GM23338 (cell line): Measurements from ENCODE around the gene XPNPEP1. TPM values are rescaled to one million over a fixed set of nuclear protein-coding genes. Genes with fewer than 3 reads are reported as not detected.
A peak's percentile ranks its signal among the peaks of the same experiment; 100 is the strongest.

Source experiments
- ATAC-seq: fragments of 200-7000 bp; cut with Tn5 transposase; 3 replicates; pipeline ENCODE4 v1.9.1; 2020
- DNase-seq: peaks from one replicate; pipeline ENCODE4 v3.0.0-alpha.2; 2015; ENCODE audit warnings: low spot score
- H2AFZ ChIP-seq: fragments of 200-600 bp; sonication (generic); 2 replicates; pipeline ENCODE4 v1.8.0; 2016; ENCODE audit warnings: antibody characterized with exemption, mild to moderate bottlenecking, moderate library complexity
- H3F3A ChIP-seq: fragments of 200-600 bp; sonication (generic); replicated peaks from 2 replicates; pipeline ENCODE4 v1.8.0; 2017; ENCODE audit warnings: antibody characterized with exemption, mixed run types, low read depth
- H3K27ac ChIP-seq: fragments of 200-600 bp; sonication (generic); 2 replicates; pipeline ENCODE4 v1.6.1; 2016; ENCODE audit warnings: low read depth
- H3K27me3 ChIP-seq: fragments of 200-600 bp; sonication (generic); 2 replicates; pipeline ENCODE4 v1.8.0; 2016; ENCODE audit warnings: mild to moderate bottlenecking, mixed run types, moderate library complexity; ENCODE audit not compliant: insufficient read depth
- H3K36me3 ChIP-seq: fragments of 200-600 bp; sonication (generic); 2 replicates; pipeline ENCODE4 v1.8.0; 2016; ENCODE audit warnings: mild to moderate bottlenecking; ENCODE audit not compliant: insufficient read depth
- H3K4me1 ChIP-seq: fragments of 200-600 bp; sonication (generic); 2 replicates; pipeline ENCODE4 v1.8.0; 2016; ENCODE audit warnings: mild to moderate bottlenecking, moderate library complexity; ENCODE audit not compliant: insufficient read depth
- H3K4me2 ChIP-seq: fragments of 200-600 bp; sonication (generic); 2 replicates; pipeline ENCODE4 v1.7.1; 2017; ENCODE audit warnings: mixed run types
- H3K4me3 ChIP-seq: fragments of 200-600 bp; sonication (generic); 2 replicates; pipeline ENCODE4 v1.6.1; 2016; ENCODE audit warnings: mixed run types
- H3K79me2 ChIP-seq: fragments of 200-600 bp; sonication (generic); replicated peaks from 2 replicates; pipeline ENCODE4 v1.8.0; 2017; ENCODE audit warnings: mild to moderate bottlenecking; ENCODE audit not compliant: insufficient read depth
- H3K9me2 ChIP-seq: fragments of 200-600 bp; sonication (generic); 2 replicates; pipeline ENCODE4 v1.8.0; 2017; ENCODE audit not compliant: insufficient read depth
- H4K20me1 ChIP-seq: fragments of 200-600 bp; sonication (generic); replicated peaks from 2 replicates; pipeline ENCODE4 v1.8.0; 2017; ENCODE audit warnings: mild to moderate bottlenecking; ENCODE audit not compliant: insufficient read depth
- H3K27ac Mint-ChIP-seq: 2 replicates; pipeline ENCODE4 v1.8.0; 2020; ENCODE audit warnings: inconsistent platforms, mild to moderate bottlenecking, moderate library complexity, mixed read lengths
- H3K27me3 Mint-ChIP-seq: 3 replicates; pipeline ENCODE4 v1.8.0; 2022; ENCODE audit warnings: low read depth, mild to moderate bottlenecking, moderate library complexity, mixed read lengths, inconsistent platforms; ENCODE audit not compliant: insufficient read depth, poor library complexity
- H3K36me3 Mint-ChIP-seq: 3 replicates; pipeline ENCODE4 v1.8.0; 2021; ENCODE audit warnings: low read depth, mild to moderate bottlenecking, inconsistent platforms, moderate library complexity, mixed read lengths
- H3K4me1 Mint-ChIP-seq: 3 replicates; pipeline ENCODE4 v1.8.0; 2020; ENCODE audit warnings: mild to moderate bottlenecking, inconsistent platforms, mixed read lengths
- H3K4me3 Mint-ChIP-seq: 3 replicates; pipeline ENCODE4 v1.8.0; 2021; ENCODE audit warnings: moderate library complexity, mild to moderate bottlenecking, inconsistent platforms, mixed read lengths
- H3K9me3 Mint-ChIP-seq: 3 replicates; pipeline ENCODE4 v1.8.0; 2020; ENCODE audit warnings: moderate library complexity, mild to moderate bottlenecking, inconsistent platforms, mixed read lengths
- CREB1 ChIP-seq: fragments of 250-450 bp; sonication (Bioruptor Pico); IDR thresholded peaks from 2 replicates; pipeline ENCODE4 v1.5.0; 2020; ENCODE audit warnings: low read depth, mild to moderate bottlenecking, moderate library complexity
- NANOG ChIP-seq: IDR thresholded peaks from 2 replicates; pipeline ENCODE4 v1.6.1; 2016; ENCODE audit warnings: antibody characterized with exemption, borderline replicate concordance
- POLR2AphosphoS5 ChIP-seq: IDR thresholded peaks from 2 replicates; pipeline ENCODE4 v1.6.1; 2016; ENCODE audit warnings: antibody characterized with exemption, low read depth
- ZNF114 ChIP-seq: fragments of 250-450 bp; sonication (Bioruptor Pico); IDR thresholded peaks from 2 replicates; pipeline ENCODE4 v1.5.0; 2020; ENCODE audit warnings: mild to moderate bottlenecking, moderate library complexity
- ZNF331 ChIP-seq: fragments of 250-450 bp; sonication (Bioruptor Pico); IDR thresholded peaks from 2 replicates; pipeline ENCODE4 v1.5.0; 2020; ENCODE audit warnings: low read depth, mild to moderate bottlenecking, moderate library complexity
- polyA plus RNA-seq: library from polyadenylated mRNA; unstranded; fragments of >200 nt; fragmentation: Nextera tagmentation; extraction: Ambion mirVana; gene quantifications from 2 replicates; pipeline ENCODE4 v1.2.1, GENCODE V29; 2016
- total RNA-seq: library from RNA; depleted of rRNA; stranded (reverse); fragments of >200 nt; shearing (Covaris generic); gene quantifications from 2 replicates; pipeline ENCODE4 v1.2.3, GENCODE V29; 2014
- TF ChIP-seq, protein P1 (sequence below): IDR thresholded peaks from one replicate; pipeline ENCODE4 v1.6.1; 2018; ENCODE audit warnings: antibody characterized with exemption; ENCODE audit not compliant: unreplicated experiment
- TF ChIP-seq, protein P2 (sequence below): IDR thresholded peaks from 2 replicates; pipeline ENCODE4 v1.6.1; 2016; ENCODE audit warnings: antibody characterized with exemption
- TF ChIP-seq, protein P3 (sequence below), 2 experiments: fragments of 200-600 bp in 1 of 2; sonication (generic) in 1 of 2; conservative IDR thresholded peaks; 2 replicates each; pipeline versions ENCODE4 v1.5.1 to v1.6.1; 2016 to 2017; ENCODE audit warnings: antibody characterized with exemption in 2 of 2, low read depth in 2 of 2, mild to moderate bottlenecking in 2 of 2, moderate library complexity in 1 of 2

XPNPEP1 gene
- total and polyA plus RNA-seq, 2 experiments from 2014 or later, result 17.5 to 55.8 TPM

DNA sequence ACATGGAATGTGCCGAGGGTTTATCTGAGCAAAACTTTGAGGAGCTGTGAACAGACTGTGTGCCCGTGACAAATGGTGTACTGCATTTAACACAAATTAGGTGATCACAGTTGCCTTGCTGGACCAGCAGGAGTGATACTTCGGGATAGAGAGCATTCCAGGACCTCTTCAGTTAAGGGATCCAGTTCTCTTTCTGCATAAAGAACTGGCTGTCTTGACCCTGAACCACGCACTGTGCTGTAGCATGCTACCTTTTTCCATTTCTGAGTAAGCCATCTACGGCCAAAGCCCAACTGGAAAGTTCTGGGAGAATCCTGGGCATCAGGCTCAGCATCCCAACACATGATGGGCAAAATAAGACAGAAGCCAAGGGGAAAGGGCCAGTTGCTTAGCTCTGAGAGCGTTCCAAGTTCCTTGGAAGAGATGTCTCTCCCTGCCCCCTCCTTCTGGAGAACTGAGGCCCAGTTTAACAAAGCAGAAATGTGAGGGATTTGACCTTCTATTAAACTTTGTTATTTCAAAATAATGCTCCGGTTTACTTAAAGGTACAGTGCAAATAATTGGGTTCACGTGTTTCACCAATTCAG is 46.5 kb upstream of the XPNPEP1 start (continued):
- TF ChIP-seq, protein P1, sequence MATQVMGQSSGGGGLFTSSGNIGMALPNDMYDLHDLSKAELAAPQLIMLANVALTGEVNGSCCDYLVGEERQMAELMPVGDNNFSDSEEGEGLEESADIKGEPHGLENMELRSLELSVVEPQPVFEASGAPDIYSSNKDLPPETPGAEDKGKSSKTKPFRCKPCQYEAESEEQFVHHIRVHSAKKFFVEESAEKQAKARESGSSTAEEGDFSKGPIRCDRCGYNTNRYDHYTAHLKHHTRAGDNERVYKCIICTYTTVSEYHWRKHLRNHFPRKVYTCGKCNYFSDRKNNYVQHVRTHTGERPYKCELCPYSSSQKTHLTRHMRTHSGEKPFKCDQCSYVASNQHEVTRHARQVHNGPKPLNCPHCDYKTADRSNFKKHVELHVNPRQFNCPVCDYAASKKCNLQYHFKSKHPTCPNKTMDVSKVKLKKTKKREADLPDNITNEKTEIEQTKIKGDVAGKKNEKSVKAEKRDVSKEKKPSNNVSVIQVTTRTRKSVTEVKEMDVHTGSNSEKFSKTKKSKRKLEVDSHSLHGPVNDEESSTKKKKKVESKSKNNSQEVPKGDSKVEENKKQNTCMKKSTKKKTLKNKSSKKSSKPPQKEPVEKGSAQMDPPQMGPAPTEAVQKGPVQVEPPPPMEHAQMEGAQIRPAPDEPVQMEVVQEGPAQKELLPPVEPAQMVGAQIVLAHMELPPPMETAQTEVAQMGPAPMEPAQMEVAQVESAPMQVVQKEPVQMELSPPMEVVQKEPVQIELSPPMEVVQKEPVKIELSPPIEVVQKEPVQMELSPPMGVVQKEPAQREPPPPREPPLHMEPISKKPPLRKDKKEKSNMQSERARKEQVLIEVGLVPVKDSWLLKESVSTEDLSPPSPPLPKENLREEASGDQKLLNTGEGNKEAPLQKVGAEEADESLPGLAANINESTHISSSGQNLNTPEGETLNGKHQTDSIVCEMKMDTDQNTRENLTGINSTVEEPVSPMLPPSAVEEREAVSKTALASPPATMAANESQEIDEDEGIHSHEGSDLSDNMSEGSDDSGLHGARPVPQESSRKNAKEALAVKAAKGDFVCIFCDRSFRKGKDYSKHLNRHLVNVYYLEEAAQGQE, result no peak
- no peak for TF ChIP-seq ZNF331 (CRISPR knock-in tag)

DNA sequence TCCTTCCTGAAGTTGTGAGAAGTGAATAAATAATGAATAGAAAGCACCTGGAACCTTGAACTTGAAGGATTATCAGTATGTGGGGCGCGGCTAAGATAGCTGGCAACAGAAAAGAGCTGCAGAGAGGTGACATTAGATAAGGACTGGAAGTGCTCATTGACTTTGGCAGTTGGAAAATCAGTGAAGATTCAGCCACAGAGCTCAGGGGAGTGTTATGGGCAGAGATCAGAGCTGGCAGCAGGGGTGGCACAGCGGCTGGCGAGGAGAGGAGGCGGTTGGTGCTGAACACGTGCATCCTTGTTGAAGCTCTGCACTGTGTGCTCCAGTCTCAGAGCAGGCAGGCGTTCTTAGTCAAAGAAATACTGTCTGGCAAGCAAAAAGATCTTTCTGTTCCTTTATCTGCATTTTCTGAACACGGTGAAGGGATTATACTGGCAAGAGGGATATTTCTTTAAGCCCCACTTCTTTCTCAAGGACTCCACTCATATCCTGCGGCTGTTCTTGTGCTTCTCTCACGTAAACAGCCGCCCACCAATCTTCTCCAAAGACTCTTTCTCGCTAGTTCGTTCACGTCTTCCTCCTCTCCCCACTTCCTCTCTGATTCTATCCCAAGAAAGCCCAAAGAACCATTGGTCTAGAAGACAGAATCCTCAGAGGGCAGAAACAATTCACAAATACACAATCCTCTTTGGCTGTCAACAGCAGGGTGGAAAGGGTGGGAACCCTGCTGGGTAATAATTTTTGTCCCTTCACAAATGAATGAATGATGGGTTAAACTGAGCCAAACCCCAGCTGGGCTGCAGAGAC is 45.8 kb upstream of the XPNPEP1 start:
- peaks cover 19% of the 10 kb centered on the region for H3K4me1 Mint-ChIP-seq
- H4K20me1 ChIP-seq, result no peaks in the 10 kb centered on the region
- no peak for ATAC-seq
- no peak overlapping the region for H3K4me3 ChIP-seq
- H3K36me3 Mint-ChIP-seq, result no peaks in the 10 kb centered on the region
- DNase-seq, result no peak
- no peaks in the 10 kb centered on the region for H3K9me3 Mint-ChIP-seq
- no peak overlapping the region for H3K27ac Mint-ChIP-seq
- H3K4me2 ChIP-seq, result no peak overlapping the region
- H3K27me3 Mint-ChIP-seq, result no peaks in the 10 kb centered on the region
- H3K9me2 ChIP-seq, result no peaks in the 10 kb centered on the region
- H3K79me2 ChIP-seq, result no peaks in the 10 kb centered on the region
- peak overlapping the region; percentile 91; the same call in 1 of the 2 replicates for H2AFZ ChIP-seq
- H3K27ac ChIP-seq, result 0 out of 2 replicates have a peak overlapping the region, but pooled peaks have one; percentile 42
- H3K36me3 ChIP-seq, result no peaks in the 10 kb centered on the region
- H3K4me3 Mint-ChIP-seq, result no peak overlapping the region
- H3K27me3 ChIP-seq, result no peaks in the 10 kb centered on the region
- no peaks in the 10 kb centered on the region for H3F3A ChIP-seq
- peaks cover 15% of the 10 kb centered on the region for H3K4me1 ChIP-seq
- TF ChIP-seq ZNF331 (CRISPR knock-in tag) (no peak), NANOG (no peak), CREB1 (no peak), POLR2AphosphoS5 (no peak), ZNF114 (CRISPR knock-in tag) (no peak)
- TF ChIP-seq, protein P2, sequence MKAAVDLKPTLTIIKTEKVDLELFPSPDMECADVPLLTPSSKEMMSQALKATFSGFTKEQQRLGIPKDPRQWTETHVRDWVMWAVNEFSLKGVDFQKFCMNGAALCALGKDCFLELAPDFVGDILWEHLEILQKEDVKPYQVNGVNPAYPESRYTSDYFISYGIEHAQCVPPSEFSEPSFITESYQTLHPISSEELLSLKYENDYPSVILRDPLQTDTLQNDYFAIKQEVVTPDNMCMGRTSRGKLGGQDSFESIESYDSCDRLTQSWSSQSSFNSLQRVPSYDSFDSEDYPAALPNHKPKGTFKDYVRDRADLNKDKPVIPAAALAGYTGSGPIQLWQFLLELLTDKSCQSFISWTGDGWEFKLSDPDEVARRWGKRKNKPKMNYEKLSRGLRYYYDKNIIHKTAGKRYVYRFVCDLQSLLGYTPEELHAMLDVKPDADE, result no peak
- TF ChIP-seq, protein P1, result no peak
- TF ChIP-seq, protein P3, sequence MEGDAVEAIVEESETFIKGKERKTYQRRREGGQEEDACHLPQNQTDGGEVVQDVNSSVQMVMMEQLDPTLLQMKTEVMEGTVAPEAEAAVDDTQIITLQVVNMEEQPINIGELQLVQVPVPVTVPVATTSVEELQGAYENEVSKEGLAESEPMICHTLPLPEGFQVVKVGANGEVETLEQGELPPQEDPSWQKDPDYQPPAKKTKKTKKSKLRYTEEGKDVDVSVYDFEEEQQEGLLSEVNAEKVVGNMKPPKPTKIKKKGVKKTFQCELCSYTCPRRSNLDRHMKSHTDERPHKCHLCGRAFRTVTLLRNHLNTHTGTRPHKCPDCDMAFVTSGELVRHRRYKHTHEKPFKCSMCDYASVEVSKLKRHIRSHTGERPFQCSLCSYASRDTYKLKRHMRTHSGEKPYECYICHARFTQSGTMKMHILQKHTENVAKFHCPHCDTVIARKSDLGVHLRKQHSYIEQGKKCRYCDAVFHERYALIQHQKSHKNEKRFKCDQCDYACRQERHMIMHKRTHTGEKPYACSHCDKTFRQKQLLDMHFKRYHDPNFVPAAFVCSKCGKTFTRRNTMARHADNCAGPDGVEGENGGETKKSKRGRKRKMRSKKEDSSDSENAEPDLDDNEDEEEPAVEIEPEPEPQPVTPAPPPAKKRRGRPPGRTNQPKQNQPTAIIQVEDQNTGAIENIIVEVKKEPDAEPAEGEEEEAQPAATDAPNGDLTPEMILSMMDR (conservative IDR thresholded peaks at IDR 0.05; ENCODE audit: low read depth in 2 of 2), result no peak
